GM19324 (cell line): Measurements from ENCODE around the gene SH3BP4.

ENCODE experiments used
- ATAC-seq: cut with Tn5 transposase; IDR thresholded peaks from one replicate; pipeline ENCODE4 v1.9.1; 2021; ENCODE audit warnings: mild to moderate bottlenecking, moderate library complexity; ENCODE audit not compliant: unreplicated experiment, low FRiP score

SH3BP4 gene

DNA sequence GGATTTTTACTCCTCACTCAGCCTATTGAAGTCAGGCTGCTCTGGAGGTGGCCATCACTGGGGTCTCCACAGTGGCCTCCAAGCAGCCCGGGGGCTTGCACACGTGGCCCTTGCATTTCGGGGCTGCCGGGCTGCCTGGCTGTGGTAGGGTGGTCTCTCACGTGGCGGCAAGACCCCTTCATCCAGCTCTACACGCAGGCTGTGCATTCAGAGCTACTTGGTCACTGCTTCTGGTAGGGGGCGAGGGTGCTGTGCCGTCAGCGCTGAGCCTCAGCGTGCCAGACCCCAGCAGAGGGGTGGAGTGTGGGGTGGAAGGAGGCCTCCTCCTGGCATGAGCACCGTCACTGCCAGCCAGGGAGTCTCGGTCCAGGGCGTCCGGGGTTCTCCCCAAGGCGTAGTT is 80.6 kb downstream of the SH3BP4 start:
- no peak for ATAC-seq

DNA sequence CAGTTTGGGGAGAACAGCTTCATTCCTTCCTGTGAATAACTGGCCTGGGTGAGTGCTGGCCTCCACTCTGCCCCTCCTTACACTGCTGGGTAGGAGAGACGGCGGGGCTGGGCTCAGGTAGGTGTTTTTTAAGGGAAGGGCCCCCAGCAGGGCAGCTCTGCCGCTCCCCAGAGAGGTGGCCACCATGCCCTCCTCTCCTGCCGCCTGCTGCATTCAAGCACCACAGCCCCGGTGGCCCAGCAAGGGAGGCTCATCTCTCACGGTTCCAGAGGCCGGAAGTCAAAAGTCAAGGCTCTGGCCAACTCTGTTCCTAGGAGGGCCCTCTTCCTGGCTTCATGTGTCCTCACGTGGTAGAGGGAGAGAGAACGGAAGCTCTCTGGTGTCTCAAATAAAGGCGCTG is 81.1 kb downstream of the SH3BP4 start:
- no peak for ATAC-seq

GRCh38 chr2:235034265-235035118 is 82.7 kb downstream of the SH3BP4 start:
- no peak for ATAC-seq

DNA sequence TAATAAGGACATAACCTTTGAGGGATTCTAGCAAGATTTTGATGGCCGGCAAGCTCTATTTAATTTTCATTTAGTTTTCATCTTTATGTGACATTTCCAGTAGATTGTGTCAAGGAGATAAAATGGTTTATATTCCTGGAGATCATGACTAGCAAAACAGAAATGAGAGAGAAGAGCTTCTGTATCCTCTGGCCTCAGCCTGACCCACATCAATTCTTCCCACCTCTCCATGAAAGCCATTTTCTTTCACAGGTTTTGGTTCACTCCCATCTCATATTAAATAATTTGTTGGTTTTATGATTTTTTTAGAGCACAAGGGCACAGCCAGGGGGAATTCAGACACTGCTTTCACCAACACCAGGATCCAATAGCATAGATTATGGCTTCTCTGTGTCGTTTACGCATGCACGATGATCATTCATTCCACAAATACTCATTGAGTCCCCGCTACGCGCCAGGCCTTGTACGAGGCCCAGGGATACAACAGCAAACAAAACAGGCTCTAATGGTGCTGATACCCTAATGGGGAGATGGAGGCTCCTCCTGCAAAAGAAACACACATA is 85.9 kb downstream of the SH3BP4 start:
- no peak for ATAC-seq

- no peak for ATAC-seq
Measured at GRCh38 chr2:235041221-235041917, 89.6 kb downstream of the SH3BP4 start.

DNA sequence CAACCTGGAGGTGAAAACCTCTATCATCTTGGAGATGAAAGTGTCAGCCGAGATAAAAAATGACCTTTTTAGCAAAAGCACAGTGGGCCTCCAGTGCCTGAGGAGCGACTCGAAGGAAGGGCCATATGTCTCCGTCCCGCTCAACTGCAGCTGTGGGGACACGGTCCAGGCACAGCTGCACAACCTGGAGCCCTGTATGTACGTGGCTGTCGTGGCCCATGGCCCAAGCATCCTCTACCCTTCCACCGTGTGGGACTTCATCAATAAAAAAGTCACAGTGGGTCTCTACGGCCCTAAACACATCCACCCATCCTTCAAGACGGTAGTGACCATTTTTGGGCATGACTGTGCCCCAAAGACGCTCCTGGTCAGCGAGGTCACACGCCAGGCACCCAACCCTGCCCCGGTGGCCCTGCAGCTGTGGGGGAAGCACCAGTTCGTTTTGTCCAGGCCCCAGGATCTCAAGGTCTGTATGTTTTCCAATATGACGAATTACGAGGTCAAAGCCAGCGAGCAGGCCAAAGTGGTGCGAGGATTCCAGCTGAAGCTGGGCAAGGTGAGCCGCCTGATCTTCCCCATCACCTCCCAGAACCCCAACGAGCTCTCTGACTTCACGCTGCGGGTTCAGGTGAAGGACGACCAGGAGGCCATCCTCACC is 90.2 kb downstream of the SH3BP4 start:
- ATAC-seq, result no peak

GRCh38 chr2:235042576-235043515 is 91.0 kb downstream of the SH3BP4 start:
- ATAC-seq, result no peak

DNA sequence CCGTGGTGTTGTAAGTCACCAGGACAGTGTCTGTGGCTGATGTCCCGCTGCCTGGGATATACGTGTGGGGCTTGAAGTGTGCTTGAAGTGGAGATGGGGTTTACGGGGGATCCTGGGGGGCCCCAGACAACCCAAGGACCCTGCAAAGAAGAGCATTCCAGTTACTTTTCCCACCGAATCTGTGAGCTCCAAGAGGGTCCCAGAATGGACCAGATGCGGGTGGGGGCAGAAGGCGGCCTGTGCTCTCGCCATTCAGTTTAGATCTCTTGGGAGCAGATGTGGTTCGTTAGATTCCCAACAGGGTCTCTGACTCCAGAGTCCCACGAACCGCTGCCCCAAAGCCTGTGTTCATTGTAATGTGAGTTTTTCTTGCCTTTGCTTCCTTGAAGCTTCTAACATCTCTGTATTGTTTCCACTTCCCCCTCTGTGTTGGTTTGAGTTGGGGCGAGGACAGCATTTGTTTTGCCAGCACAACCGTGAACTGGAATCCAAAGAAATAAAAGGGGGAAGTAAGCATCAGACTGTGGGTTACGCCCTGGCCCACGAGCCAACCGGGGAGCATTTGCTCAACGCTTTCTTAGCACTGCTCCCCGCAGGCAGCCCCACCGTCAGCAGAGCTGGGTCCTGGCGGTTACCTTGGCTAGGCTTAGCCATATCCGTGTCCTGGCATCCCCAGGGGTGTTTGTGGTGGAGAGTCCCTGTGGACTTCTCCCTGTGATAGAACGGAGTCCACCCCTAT is 92.1 kb downstream of the SH3BP4 start:
- ATAC-seq, result no peak

DNA sequence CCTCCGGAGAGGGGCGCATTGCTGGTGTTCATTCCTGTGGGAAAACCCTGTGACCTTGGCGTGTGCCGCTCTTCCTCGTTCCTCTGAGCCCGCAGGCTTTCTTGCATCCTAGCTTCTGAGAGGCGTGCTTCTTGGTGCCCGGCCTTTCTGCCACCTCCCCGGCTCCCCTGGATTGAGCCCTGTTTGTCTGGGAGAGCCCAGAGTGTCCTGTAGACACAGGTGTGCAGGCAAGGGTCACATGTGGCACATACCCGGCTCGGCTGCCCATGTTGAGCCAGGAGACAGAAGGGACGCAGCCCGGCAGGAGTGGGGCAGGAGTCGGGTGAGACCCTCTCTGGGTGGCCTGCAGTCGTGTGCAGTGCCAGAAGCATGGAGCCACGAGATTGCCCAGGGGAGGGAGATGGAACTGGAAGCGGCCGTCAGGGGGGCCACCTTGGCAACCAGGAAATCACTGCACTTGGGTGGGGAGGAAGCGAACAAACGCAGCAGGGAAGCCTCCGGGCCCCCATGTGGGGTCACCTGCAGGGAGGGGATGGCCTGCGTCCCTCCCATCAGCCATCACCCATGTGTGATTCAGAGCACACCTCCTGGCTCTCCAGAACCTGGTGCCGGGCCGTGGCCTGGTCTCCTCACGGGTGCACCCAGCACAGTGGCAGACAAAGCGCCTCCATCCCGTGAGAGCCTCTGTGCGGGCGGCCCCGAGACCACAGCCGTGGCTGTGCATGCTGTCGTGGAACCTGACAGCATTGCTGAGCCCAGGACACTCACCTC is 92.9 kb downstream of the SH3BP4 start:
- no peak for ATAC-seq

- ATAC-seq, result no peak
Measured at GRCh38 chr2:235045336-235045972, 93.6 kb downstream of the SH3BP4 start.

DNA sequence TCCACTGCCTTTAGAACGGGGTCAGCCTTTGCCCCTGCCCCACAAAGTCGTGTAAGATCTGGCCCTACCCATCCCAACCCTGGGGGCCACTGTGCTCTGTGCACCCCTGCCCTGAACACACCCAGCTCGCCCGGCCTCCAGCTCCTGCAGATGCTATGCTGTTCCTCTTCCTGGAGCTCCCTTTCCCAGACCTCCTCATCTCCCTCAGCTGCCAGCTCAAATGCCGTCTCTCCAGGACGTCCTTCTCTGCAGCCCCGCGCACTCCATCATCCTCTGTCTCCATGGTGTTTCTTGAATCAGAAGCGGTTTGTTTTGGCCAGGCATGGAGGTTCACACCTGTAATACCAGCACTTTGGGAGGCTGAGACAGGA is 94.1 kb downstream of the SH3BP4 start:
- no peak for ATAC-seq

DNA sequence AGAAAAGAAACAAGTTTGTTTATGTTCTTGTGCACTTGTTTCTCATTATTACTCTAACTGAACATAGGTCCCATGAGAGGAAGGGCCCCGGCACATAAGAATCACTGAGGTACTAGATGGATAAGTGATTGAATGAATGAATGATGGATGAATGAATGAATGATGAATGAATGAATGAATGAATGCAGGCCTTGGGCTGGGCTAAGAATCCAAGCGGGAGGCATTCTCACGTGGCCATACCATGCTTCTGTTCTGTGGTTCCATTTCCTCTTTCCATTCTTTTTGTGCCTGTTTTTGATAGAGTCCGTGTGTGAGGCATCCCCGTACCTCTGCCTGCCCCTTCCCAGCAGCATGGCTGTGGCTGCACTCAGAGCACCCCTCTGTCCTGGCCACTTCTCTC is 94.8 kb downstream of the SH3BP4 start:
- ATAC-seq, result no peak

DNA sequence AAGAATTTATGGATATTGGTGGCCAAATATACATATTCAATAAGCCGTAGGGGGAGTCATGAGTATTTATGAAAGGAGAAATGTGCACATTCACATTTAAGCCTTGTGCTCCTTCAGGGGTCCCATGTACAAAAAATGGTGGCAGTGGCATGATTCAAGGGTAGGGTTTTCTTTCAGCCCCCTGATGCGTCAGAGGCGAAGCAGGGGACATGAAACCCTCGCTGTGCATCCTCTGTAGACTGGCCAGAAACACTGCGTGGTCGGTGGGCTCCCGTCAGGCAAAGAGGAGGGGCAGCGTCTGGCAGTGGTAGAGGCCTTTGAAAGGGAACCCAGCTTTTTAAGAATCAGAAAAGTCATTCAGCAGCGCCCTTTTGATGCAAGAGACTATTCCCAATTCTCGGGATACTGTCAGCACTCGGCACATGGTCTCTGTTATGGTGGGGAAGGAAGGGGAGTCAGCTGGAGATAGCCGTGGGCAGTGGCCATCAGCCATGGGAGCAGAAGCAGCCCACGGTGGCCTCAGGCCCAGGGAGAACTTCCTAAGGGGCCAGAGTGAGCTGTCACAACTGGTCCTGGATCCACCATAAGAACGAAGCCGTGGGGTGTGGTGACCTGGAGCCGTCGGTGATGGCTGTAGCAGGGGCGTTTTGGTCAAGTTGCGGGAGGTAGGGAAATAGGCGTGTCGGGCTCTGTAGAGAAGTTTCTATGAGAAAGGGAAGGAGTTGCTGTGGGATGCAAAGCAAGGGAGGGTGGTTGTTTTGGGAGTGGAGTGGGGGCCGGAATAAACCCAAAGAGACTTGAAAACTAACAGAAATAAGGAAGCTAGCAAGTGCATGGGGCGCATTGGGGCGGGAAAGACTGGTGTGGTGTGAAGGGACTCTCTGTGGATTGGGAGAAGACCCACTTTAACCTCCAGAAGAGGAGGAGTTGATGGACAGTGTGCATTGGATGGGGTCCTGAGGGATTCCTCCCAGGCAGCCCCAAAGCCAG is 95.6 kb downstream of the SH3BP4 start:
- no peak for ATAC-seq

GRCh38 chr2:235048549-235048948 is 96.7 kb downstream of the SH3BP4 start:
- no peak for ATAC-seq

DNA sequence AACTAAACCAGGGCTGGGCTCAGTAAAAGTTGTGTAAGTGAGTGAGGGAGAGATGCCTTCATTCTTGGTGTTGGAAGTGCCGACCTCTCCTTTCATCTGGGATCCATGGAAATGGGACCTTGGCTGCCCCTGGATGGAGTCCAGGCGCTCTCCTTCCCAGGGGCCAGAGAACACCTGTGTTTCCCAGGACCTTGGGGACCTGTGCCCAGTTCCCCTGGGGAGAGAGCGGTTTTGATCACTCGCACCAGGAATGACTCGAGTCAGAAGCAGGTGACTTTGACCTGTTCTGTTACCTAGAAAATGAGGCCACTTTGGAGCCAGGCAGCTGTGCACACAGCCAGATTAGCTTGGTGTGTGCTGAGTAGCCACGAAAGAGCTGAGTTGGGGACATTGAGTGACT is 97.3 kb downstream of the SH3BP4 start:
- ATAC-seq, result no peak

DNA sequence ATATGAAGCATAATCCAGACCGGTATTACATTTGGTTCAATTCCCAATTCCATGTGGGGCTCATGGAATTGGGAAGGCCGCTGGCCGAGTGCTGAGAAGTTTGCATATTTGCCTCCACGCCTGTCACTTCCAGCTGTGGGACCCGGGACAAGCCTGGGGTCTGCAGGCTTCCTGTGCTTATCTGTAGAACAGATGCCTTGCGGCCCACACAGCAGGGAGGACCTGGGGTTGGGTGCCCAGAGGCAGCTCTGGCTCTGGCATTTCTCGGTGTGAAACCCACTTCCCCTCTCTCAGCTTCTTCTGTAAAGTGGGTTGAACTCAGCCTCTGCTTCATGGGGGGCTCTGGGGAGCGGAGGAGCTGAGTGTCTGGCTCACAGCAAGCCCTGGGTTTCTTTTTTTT is 97.9 kb downstream of the SH3BP4 start:
- ATAC-seq, result no peak

DNA sequence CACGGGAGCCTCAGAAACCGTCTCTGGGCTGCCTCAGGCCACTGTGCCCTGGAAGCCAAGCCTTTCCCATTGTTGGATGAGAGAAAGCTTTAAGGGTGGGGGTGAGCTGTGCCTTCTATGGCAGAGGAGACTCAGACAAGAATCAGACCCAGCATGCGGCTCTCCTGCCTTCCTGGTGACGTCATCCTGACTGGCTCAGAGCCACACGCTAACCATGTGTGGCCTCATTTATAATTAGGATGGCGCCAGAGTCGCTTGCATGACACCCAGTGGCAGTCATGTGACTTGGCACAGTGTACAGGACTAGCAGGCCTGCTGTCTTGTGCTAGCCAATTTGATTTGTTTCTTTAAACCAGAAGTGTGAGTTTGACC is 99.1 kb downstream of the SH3BP4 start:
- ATAC-seq, result no peak
